NOMO-1 treated with dmso at 0.1 percent for 144 hours (cell line): Measurements from ENCODE around the gene GOLGA8Q.
"Not testable (repeated sequence)": the region's sequence is repeated elsewhere in the genome, so short reads cannot be mapped to it uniquely, and the experiment has no call there.

Source experiments
- DNase-seq: peaks from one replicate; lab custom pipeline; 2025; ENCODE audit not compliant: unreplicated experiment; lab: John Stamatoyannopoulos, UW

The GOLGA8Q gene

GRCh38 chr15:30551750-30552149 is at the start of gene GOLGA8Q:
TSS of gene GOLGA8Q (plus strand) at chr15:30552050. CDS start at chr15:30552078, 28 bp downstream.
- DNase-seq, result not testable (repeated sequence)

GRCh38 chr15:30502904-30503781 is 48.7 kb upstream of the GOLGA8Q start:
- DNase-seq, result not testable (repeated sequence)

GRCh38 chr15:30504162-30504843 is 47.5 kb upstream of the GOLGA8Q start:
- DNase-seq, result not testable (repeated sequence)

GRCh38 chr15:30514545-30514944 is 37.3 kb upstream of the GOLGA8Q start:
- DNase-seq, result not testable (repeated sequence)

GRCh38 chr15:30523453-30524243 is 28.2 kb upstream of the GOLGA8Q start:
- not testable (repeated sequence) for DNase-seq

- DNase-seq, result not testable (repeated sequence)
Measured at GRCh38 chr15:30525912-30526311, 25.9 kb upstream of the GOLGA8Q start.

GRCh38 chr15:30529049-30529448 is 22.8 kb upstream of the GOLGA8Q start:
- DNase-seq, result not testable (repeated sequence)

GRCh38 chr15:30566949-30567348 is 15.1 kb downstream of the GOLGA8Q start:
- not testable (repeated sequence) for DNase-seq

GRCh38 chr15:30573012-30573491 is 21.2 kb downstream of the GOLGA8Q start:
- DNase-seq, result not testable (repeated sequence)

- DNase-seq, result not testable (repeated sequence)
Measured at GRCh38 chr15:30579394-30579970, 27.6 kb downstream of the GOLGA8Q start.

- not testable (repeated sequence) for DNase-seq
Measured at GRCh38 chr15:30580716-30581115, 28.9 kb downstream of the GOLGA8Q start.

- not testable (repeated sequence) for DNase-seq
Measured at GRCh38 chr15:30598953-30599352, 47.1 kb downstream of the GOLGA8Q start.

GRCh38 chr15:30603796-30604195 is 51.9 kb downstream of the GOLGA8Q start, which contains the start of gene GOLGA8H:
TSS of gene GOLGA8H (plus strand) at chr15:30604028. CDS start at chr15:30604126, 98 bp downstream.
- not testable (repeated sequence) for DNase-seq
